HG02938 (cell line): Measurements from ENCODE around the gene PEAK1.
"Not testable (repeated sequence)": the region's sequence is repeated elsewhere in the genome, so short reads cannot be mapped to it uniquely, and the experiment has no call there.

Experiments used
- ATAC-seq: cut with Tn5 transposase; IDR thresholded peaks from one replicate; pipeline ENCODE4 v1.9.1; 2021; ENCODE audit warnings: mild to moderate bottlenecking, moderate library complexity; ENCODE audit not compliant: unreplicated experiment

PEAK1 gene

DNA sequence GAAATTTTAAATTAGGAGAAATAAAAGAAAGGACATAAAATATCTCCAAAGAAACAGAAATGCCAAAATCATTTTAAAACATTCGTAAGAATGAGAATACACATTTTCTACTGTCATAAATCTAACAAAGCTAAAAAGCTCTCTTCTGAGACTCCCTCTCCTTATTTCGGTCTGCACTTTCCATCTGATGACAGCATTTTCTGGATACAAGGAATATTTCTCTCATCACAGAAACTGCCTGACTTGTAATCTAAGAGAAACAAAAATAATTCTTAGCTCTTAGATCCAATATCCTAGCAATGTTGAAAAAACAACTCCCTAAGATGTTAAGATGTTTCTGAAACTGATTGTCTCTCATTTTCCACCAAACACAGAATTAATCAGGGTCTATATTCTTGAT is 93.5 kb downstream of the PEAK1 start:
- ATAC-seq: no peak

DNA sequence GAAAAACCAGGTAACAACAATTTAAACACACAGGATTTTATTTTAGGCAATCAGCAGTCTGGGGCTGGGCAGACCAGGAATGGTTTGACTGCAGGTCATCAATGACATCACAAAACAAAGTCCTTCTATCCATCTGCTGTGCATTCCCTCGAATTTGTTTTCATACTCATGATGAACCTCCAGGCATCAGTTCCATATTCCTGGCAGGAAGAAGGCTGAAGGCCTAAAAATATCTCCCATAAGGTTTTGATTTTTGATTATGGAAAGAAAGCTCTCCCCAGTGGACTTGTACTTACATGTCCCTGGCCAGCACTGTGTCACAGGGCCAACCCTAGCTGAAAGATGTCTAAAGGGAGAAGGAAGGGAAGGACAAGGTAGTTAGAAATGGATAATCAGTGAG is 107.4 kb downstream of the PEAK1 start:
- ATAC-seq: no peak

DNA sequence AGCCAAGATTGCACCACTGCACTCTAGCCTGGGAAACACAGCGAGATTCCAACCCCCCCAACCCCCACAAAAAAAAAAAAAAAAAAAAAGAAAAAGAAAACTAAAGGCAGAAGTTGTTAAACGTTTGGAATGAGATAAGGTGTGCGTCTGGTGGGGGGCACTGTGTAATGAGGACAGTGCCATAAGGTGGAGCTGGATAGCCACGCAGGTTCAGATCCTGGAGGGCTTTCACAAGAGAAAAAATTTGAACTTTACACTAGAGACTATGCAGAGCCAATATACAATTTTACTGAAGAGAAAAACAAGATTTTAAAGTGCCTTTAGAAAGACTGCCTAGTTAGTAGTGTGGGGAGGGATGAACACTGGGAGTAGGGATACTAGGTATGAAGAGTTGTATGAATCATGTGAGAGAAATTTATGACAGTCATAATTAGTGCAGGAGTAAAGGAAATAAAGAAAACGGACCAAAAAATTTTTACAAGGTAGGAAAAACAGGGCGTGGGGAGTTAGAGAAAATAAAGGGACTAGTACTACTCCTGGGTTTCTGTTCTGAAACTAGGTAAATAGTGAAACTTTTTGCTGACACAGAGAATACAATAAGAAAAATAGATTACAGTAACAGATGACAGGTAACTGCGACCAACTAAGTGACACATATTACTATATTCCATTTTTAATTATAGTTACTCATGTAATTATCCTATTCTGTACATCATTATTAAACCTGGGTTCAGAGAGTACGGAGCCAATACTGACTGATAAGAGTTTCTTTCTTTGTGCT is 108.1 kb downstream of the PEAK1 start:
- ATAC-seq: no peak

DNA sequence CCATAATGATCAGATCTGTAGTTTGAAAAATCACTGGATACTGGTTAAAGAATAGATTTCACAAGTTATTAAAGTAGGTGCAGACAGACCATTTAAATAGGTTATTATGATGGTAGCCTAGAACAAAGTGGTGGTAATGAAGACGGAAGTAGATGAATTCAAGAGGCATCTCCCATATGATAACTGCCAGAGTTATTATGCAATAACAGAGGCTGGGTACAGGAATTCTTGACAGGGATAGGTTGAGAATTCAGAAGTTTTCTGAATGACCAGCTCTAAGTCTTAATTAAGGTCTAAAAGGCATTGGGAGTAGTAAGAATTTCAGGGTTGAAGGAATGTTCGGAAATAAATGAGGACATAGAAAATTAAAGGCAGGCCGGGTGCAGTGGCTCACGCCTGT is 108.9 kb downstream of the PEAK1 start:
- ATAC-seq: no peak

DNA sequence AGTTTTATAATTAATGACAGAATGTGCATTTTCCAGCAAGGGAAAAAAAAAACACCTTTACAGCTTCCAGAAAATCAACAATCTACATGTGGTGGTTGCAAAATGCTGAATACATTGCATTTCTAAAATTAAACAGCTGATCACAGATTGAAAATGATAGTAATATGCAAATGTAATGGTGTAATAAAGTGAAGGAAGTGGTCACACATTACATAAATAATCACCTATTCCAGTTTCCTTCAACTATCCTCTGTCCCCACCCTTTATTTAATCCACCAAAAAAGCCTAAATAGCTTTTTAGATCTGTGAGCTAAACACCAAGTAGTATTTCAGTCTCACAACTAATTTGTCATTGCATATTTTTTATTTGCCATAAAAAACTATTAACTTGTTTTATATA is 110.5 kb downstream of the PEAK1 start:
- no peak for ATAC-seq

DNA sequence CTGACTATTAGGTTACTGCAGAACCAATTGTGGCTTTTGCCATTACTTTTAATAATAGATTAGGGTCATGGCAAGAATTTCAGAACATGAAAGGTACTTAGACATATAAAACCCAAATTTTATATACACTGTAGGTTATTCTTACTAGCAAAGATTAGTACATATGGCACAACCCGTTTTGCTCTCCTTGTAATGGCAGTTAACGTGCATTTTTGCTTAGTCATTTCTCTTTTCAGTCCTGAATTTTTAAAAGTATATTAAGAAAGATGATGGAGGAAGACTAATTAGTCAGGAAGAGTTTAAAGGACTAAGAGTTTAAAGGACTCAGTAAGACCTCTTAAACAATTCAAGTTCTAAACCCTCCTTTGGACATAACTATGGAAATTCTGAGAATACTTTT is 114.0 kb downstream of the PEAK1 start:
- ATAC-seq: no peak

DNA sequence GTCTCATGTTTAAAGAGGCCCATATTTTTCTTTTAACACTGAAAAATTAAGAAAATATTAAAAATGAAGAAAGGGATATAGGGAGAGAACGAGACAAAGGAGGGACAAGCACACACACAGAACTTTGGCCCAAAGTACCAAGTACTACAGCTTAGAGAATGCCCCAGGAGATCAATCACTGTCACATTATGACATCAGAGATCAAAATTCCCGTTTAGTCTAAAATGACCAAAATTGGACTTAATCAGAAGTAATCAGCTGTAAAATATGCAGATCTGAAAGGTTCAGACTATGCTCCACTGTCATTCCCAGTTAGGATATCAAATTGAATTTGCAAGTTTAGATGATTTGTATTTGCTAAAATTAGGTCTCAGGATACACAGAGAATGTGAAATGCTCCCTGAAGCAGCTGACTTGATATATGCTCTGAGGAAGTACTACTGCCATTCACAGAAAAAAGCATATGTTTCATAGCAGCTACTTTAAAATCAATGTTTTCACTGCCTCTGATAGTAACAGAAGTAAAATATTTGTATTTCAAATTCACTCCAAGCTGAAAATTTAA is 123.0 kb downstream of the PEAK1 start:
- ATAC-seq: no peak

DNA sequence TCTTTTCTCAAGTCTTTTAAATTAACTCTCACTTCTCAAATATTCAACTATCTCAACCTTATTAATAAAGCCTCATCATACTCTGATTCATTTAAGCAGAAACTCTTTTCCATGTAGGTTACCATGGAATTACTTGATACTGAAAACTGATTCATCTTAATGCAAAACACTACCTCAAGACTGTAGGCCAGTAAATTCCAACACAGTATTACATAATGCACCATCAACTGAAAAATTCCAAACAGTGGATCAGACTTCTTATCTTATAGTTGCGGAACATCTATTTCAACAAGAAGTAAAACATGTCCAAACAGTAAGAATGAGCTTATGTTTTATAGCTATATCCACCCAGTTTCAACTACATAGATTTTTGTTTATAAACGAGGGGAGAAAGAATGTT is 124.5 kb downstream of the PEAK1 start:
- no peak for ATAC-seq

DNA sequence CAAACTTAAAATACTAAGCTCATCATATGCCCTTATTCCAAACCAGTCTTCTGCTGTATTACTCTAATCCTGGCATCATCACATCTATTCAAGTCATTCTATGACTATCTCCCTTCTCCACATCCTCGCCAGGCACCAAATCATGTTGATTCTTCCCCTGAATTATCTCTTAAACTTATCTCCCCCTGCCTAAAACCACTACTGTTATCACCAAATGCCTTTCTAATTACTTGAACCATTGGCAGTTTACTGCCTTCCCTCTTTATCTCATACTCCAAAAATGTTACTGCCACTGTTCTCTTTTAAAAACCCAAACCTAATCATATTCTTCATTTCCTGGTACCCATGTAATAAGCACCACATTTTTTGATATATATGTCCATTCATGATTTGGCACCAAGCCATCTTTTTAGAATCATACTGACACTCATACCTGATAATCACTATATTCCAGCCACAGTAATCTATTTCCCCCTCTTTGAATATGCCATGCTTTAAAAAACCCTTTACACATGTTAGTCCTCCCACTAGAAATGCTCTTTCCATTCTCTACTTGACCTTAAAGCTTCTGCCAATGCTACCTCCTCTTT is 126.8 kb downstream of the PEAK1 start:
- no peak for ATAC-seq

DNA sequence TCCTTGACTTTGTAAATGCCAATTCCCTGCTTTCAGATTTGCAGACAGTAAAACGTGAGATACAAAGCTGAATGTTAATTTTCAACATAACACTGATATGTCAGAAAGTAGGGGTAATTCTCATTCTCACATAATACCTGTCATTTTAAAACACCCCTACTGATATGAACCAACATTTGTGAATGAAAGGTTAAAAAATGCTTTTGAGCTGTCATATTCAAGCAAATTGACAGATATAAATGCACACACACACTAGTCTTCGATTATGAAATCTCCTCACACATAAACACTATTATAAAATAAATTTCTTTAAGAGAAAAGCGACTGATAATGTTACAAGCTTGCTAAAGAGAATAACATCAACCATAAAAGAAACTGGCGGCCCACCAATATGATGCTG is 128.8 kb downstream of the PEAK1 start:
- ATAC-seq: no peak

DNA sequence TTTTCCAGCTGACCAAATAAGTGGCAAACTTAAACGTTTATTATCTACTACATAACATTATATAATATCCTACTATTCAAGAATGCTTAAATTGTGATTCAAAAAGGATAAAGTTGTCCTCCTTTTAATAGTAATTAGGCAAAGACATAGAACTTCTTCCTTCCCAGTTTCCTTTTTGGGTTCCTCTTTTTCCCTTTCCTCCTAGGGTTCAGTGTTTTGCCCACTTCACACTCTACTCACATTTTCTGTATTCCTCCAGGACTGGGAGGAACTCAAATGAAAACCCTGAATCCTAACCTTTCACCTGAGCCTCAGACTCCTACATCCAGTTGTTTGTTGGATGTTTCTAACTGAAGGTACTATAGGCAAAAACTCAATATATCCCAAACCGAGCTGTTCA is 132.5 kb downstream of the PEAK1 start:
- no peak for ATAC-seq

DNA sequence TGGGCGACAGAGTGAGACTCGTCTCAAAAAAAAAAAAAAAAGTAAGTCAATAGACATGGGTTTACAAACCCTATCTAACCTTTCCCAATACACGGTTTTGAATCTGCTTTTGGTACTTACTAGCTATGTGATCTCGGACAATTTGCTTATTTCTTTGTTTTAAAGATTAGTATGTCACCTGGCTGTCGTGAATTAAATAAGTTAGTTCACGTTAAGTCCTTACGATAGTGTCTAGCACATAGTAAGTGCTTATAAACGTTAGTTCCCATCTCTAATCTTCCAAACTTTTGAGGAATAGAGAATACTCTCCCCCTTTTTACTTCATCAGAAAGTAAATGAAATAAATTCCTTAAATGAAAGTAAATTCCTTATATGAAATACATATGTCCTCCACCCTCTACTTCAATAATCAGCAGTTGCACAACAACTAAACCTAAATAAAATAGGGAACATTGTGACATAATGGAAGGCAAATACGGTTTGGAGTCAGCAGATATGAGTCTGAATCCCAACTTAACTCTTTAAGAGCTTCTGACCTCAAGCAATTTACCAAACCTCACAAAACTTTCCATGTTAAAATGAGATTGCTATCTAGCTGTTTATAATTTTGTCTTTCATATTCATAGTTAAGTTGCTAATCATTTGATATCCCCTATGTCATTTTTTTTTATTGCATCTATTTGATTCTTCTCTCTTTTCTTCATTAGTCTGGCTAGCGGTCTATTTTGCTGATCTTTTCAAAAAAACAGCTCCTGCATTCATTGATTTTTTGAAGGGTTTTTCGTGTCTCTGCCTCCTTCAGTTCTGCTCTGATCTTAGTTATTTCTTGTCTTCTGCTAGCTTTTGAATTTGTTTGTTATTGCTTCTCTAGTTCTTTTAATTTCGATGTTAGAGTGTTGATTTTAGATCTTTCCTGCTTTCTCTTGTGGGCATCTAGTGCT is 134.6 kb downstream of the PEAK1 start:
- ATAC-seq: no peak

DNA sequence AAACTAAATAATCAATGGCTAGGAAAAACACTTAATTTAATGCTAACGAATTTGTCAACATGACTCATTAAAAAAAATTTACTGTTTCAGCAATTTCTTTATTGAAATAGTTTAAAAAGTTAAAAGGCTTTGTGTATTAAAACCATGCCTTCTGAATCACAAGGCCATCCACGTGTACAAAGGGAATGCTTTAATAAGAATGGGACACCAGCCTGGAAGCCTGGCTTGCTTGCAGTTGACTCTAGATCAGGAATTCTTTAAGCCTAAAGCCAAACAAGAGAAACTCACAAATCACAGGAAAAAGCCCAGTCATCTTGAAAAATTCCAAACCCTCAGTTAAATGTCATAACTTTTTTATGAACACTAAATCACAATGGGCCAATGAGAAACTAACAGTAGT is 137.6 kb downstream of the PEAK1 start:
- ATAC-seq: no peak

DNA sequence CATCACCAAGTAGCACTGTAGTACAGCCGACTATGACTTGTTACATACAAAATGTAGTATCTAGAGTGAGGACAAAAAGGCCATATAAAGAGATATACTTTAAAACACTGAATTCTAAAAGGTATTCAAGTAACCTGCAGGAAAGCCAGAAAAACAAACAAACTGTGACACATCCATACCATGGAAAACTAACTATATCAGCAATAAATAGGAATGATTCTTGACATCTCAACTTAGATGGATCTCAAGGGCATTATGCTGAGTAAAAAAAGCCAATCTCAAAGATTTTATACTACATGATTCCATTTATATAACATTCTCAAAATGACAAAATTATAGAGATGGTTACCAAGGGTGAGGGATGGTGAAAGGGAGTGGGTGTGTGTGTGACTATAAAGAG is 143.0 kb downstream of the PEAK1 start:
- ATAC-seq: no peak

DNA sequence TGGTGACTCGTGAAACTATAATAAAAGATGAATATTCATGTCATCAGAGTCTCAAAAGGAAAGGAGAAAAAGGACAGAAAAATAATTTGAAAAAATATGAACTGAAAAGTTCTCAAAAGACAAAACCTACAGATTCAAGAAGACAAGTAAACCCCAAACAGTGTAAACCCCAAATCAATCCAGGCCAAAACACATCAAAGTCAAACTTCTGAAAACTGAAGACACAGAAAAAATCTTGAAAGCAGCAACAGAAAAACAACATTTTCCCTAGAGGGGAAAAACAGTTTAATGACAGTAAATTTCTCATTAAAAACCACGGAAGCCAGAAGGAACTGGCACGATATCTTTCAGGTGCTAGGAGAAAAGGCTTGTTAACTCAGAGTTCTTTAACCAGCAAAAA is 143.8 kb downstream of the PEAK1 start:
- ATAC-seq: no peak

DNA sequence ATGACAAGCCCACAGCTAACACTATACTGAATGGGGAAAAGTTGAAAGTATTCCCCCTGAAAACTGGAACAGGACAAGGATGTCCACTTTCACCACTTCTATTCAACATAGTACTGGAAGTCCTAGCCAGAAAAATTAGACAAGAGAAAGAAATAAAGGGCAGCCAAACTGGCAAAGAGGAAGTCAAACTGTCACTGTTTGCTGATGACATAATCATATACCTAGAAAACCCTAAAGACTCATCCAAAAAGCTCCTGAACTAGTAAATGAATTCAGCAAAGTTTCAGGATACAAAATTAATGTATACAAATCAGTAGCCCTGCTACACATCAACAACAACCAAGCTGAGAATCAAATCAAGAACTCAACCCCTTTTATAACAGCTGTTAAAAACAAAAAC is 146.8 kb downstream of the PEAK1 start:
- ATAC-seq: not testable (repeated sequence)

DNA sequence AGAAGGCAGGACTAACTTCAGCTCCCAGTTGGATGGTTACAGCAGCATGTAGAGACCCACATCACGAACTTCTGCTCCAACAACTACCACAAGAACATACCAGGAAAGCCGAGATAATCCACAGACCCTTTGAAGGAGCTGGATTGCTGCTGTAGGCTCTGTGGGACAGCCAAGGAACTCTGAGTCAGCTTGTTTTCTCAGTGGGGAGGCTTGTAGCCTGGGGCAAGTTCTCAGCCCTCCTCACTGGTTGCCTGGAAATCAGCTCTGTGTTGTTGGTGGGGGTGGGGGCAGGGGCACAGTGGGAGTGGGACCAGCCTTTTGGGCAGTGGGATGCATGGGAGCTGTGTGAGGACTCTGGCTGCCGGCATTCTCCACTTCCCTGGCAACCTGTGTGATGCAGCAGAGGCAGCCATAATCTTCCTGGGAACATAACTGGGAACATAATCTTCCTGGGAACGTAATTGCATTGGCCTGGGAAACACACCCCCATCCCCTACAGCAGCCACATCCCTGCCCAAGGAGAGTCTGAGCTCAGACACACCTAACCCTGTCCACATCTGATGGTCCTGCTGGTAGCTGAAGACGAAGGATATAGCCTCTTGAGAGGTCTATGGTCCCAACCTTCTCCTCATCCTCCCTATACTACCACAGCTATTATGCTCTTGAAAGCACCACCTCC is 153.1 kb downstream of the PEAK1 start:
- ATAC-seq: no peak

DNA sequence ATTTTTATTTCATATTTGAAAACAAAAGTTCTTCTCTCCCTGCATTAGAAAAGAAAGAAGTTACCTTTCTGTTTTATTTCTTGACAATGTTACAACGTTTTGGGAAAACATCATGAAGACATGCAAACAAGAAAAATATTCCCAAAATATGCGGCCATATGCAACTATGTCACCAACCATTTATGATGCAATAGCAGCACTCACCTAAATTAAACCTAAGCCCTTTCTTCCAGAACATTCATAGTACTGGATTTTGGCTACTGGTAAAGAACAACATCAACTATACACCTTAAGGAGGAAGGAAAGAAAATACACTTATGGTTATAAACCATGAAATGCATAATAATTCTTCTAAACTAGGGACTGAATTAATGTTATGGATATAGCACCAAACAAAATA is 164.5 kb downstream of the PEAK1 start:
- no peak for ATAC-seq

DNA sequence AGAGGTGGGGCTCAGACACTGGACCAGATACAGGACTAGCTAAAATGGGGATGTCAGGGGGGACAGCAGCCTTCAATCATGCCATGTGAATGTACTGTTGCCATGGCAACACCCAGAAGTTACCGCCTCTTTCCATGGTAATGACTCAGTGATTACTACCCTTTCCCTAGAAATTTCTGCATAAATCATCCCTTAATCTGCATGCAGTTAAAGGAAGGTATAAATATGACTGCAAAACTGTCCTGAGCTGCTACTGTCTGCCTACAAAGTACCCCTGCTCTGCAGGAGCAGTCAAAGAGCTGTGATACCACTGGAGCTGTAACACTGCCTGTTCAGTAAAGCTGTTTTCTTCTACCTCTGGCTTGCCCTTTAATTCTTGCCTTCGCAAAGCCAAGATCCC is 168.2 kb downstream of the PEAK1 start:
- ATAC-seq: no peak

DNA sequence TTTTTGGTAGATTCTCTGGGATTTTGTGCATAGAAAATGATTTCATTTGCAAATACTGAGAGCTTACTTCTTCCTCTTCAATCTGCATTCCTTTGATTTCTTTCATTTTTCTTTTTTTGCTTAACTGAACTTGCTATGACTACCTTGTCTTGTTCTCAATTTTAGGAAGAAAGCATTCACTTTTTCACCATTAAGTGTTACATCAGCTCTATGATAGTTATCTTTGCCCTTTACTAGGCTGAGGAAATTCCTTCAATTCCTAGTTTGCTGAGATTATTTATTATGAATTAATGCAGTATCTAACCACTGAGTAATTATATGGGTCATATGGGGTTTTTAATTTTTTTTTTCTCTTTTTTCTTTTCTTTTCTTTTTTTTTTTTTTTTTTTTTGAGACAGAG is 172.8 kb downstream of the PEAK1 start:
- ATAC-seq: no peak
